Measurements from ENCODE around the gene ZNF222.

The ZNF222 gene

GRCh38 chr19:44025217-44025936, at the start of gene ZNF222:
TSS of gene ZNF222 (plus strand) at chr19:44025379. CDS start at chr19:44025437, 58 bp downstream.
- peak; percentile 79 for DNase-seq (ENCODE audit: insufficient read length, low spot score)
- FAIRE-seq: peak; percentile 44

GRCh38 chr19:43976732-43977131, 48.4 kb upstream of the ZNF222 start:
- FAIRE-seq: no peak
- DNase-seq (ENCODE audit: insufficient read length, low spot score): no peak

GRCh38 chr19:43983544-43983911, 41.7 kb upstream of the ZNF222 start:
- FAIRE-seq (no peak), DNase-seq (ENCODE audit: insufficient read length, low spot score) (no peak)

GRCh38 chr19:43983912-43984686, 41.1 kb upstream of the ZNF222 start, which contains the start of gene ZNF155:
TSS of gene ZNF155 (plus strand) at chr19:43984188. CDS start at chr19:43988544, 4,356 bp downstream.
- DNase-seq (ENCODE audit: insufficient read length, low spot score) (peak; percentile 94), FAIRE-seq (peak; percentile 89)

GRCh38 chr19:43984687-43985000, 40.5 kb upstream of the ZNF222 start:
- FAIRE-seq: no peak

GRCh38 chr19:43997631-43998290, 27.4 kb upstream of the ZNF222 start:
- FAIRE-seq: no peak
- DNase-seq (ENCODE audit: insufficient read length, low spot score): no peak

More at GRCh38 chr19:43984687-43985000, 40.5 kb upstream of the ZNF222 start:
- DNase-seq (ENCODE audit: insufficient read length, low spot score): peak; percentile 3

GRCh38 chr19:44002212-44002565, 23.0 kb upstream of the ZNF222 start:
- no peak for FAIRE-seq

GRCh38 chr19:44002566-44003460, 22.4 kb upstream of the ZNF222 start, which contains the start of gene ZNF230:
TSS of gene ZNF230 (plus strand) at chr19:44002957. CDS start at chr19:44007079, 4,122 bp downstream.
- FAIRE-seq (peak; percentile 90), DNase-seq (ENCODE audit: insufficient read length, low spot score) (peak; percentile 95)

More at GRCh38 chr19:44002212-44002565, 23.0 kb upstream of the ZNF222 start:
- DNase-seq (ENCODE audit: insufficient read length, low spot score): peak; percentile 6

GRCh38 chr19:44003461-44004009, 21.6 kb upstream of the ZNF222 start:
- peak; percentile 11 for DNase-seq (ENCODE audit: insufficient read length, low spot score)
- FAIRE-seq: no peak

- FAIRE-seq (no peak), DNase-seq (ENCODE audit: insufficient read length, low spot score) (no peak)
Observed at GRCh38 chr19:44005973-44006372, 19.2 kb upstream of the ZNF222 start.

- DNase-seq (ENCODE audit: insufficient read length, low spot score): no peak
- FAIRE-seq: no peak
Observed at GRCh38 chr19:44007473-44007872, 17.7 kb upstream of the ZNF222 start.

- no peak for DNase-seq (ENCODE audit: insufficient read length, low spot score)
- no peak for FAIRE-seq
Observed at GRCh38 chr19:44010468-44010867, 14.7 kb upstream of the ZNF222 start.

GRCh38 chr19:44019498-44019897, 5.7 kb upstream of the ZNF222 start:
- DNase-seq (ENCODE audit: insufficient read length, low spot score) (no peak), FAIRE-seq (no peak)

GRCh38 chr19:44021221-44021620, 4.0 kb upstream of the ZNF222 start:
- DNase-seq (ENCODE audit: insufficient read length, low spot score) (no peak), FAIRE-seq (no peak)

- no peak for FAIRE-seq
Observed at GRCh38 chr19:44024900-44025216, 321 bp upstream of the ZNF222 start.

GRCh38 chr19:44026622-44027021, 1.4 kb downstream of the ZNF222 start:
- FAIRE-seq (no peak), DNase-seq (ENCODE audit: insufficient read length, low spot score) (no peak)

More at GRCh38 chr19:44024900-44025216, 321 bp upstream of the ZNF222 start:
- DNase-seq (ENCODE audit: insufficient read length, low spot score): no peak

GRCh38 chr19:44032001-44032610, 6.9 kb downstream of the ZNF222 start:
- FAIRE-seq: no peak

GRCh38 chr19:44042147-44042546, 17.0 kb downstream of the ZNF222 start:
- DNase-seq (ENCODE audit: insufficient read length, low spot score) (no peak), FAIRE-seq (no peak)

More at GRCh38 chr19:44032001-44032610, 6.9 kb downstream of the ZNF222 start:
- no peak for DNase-seq (ENCODE audit: insufficient read length, low spot score)

GRCh38 chr19:44050740-44051649, 25.8 kb downstream of the ZNF222 start:
- DNase-seq (ENCODE audit: insufficient read length, low spot score): no peak
- no peak for FAIRE-seq
